Left ventricle myocardium inferior (tissue), 1 donor: Measurements from ENCODE around the gene MACROD2. TPM values are rescaled to one million over a fixed set of nuclear protein-coding genes. Genes with fewer than 3 reads are reported as not detected.
"Not testable (repeated sequence)": the region's sequence is repeated elsewhere in the genome, so short reads cannot be mapped to it uniquely, and the experiment has no call there.

Experiments
- DNase-seq: peaks from one replicate; pipeline ENCODE4 v3.0.0-alpha.2; 2020
- H3K27ac ChIP-seq: fragments of 200-600 bp; replicated peaks from 2 replicates; pipeline ENCODE4 v1.8.0; 2021
- H3K27me3 ChIP-seq: fragments of 200-600 bp; 2 replicates; pipeline ENCODE4 v1.8.0; 2021; ENCODE audit warnings: low read depth
- H3K36me3 ChIP-seq: fragments of 200-600 bp; 2 replicates; pipeline ENCODE4 v1.8.0; 2021
- H3K4me1 ChIP-seq: fragments of 200-600 bp; 2 replicates; pipeline ENCODE4 v1.8.0; 2021
- H3K4me3 ChIP-seq: fragments of 200-600 bp; 2 replicates; pipeline ENCODE4 v1.8.0; 2021; ENCODE audit warnings: mild to moderate bottlenecking, moderate library complexity
- H3K9me3 ChIP-seq: fragments of 200-600 bp; replicated peaks from 2 replicates; pipeline ENCODE4 v1.8.0; 2021
- CTCF ChIP-seq: fragments of 200-600 bp; IDR thresholded peaks from 2 replicates; pipeline ENCODE4 v1.8.0; 2021; ENCODE audit warnings: antibody characterized with exemption, mild to moderate bottlenecking, borderline replicate concordance
- intact Hi-C: fragments of 100-400 bp; cut with micrococcal nuclease; formaldehyde crosslinking; loops from one replicate; pipeline ENCODE4 v1.11.0; 2022
- total RNA-seq: library from RNA; stranded (reverse); fragmentation: NEBNext Ultra II Directional; extraction: Animal tissue kit (Norgen Biotek cat#: 25700); gene quantifications from one replicate; pipeline ENCODE4 v1.2.1, GENCODE V29; 2021
- donor health status: DM: no; HTN: yes; CAD: no; lungs with severe emphysema.

Gene MACROD2
- total RNA-seq, 1 donor from 2014 or later: 3.6 TPM

- intact Hi-C loops: no loop called here
- no peaks in the 10 kb centered on the region for H3K36me3 ChIP-seq
- no peak for TF ChIP-seq CTCF
- no peak overlapping the region for H3K4me3 ChIP-seq
- H3K27ac ChIP-seq: no peak overlapping the region
- H3K27me3 ChIP-seq: no peaks in the 10 kb centered on the region
- DNase-seq: no peak
- no peaks in the 10 kb centered on the region for H3K9me3 ChIP-seq
- no peaks in the 10 kb centered on the region for H3K4me1 ChIP-seq
These were observed 1016.3 kb downstream of the MACROD2 start for GRCh38 chr20:15011631-15012030.

- Histone ChIP-seq H3K27me3 (no peaks in the 10 kb centered on the region), H3K27ac (no peak overlapping the region), H3K36me3 (no peaks in the 10 kb centered on the region), H3K9me3 (no peaks in the 10 kb centered on the region), H3K4me3 (no peak overlapping the region), H3K4me1 (no peaks in the 10 kb centered on the region)
- intact Hi-C loops: no loop called here
- no peak for TF ChIP-seq CTCF
- no peak for DNase-seq
These were observed 1017.2 kb downstream of the MACROD2 start for GRCh38 chr20:15012566-15012965.

- intact Hi-C loops: not testable (repeated sequence)
These were observed 1021.6 kb downstream of the MACROD2 start for GRCh38 chr20:15016875-15017274.

DNA sequence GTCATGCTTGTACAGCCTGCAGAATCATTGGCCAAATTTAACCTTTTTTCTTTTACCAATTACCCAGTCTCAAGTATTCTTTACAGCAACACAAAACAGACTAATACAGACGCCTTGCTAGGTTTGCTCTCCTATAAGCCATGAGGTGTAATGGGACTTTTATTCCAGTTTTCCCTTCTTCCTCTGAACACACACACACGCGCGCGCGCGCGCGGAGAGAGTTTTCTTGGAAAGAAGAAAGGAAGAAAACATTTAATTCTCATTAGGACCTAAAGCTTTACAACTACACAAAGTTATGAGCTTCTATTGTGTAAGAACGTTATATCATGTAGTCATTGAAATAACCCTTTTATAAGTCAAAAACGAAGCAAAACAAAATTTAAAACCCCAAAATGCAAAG lies 1023.6 kb downstream of the MACROD2 start:
- Histone ChIP-seq H3K27ac (no peak overlapping the region), H3K9me3 (no peaks in the 10 kb centered on the region), H3K4me1 (no peaks in the 10 kb centered on the region), H3K27me3 (no peaks in the 10 kb centered on the region), H3K36me3 (no peaks in the 10 kb centered on the region), H3K4me3 (no peak overlapping the region)
- TF ChIP-seq CTCF: no peak
- intact Hi-C loops: no loop called here
- no peak for DNase-seq

More at GRCh38 chr20:15016875-15017274, 1021.6 kb downstream of the MACROD2 start:
- not testable (repeated sequence) for H3K27me3 ChIP-seq, H3K4me3 ChIP-seq, H3K4me1 ChIP-seq, H3K36me3 ChIP-seq, H3K9me3 ChIP-seq, H3K27ac ChIP-seq, DNase-seq

GRCh38 chr20:15020845-15021244 lies 1025.5 kb downstream of the MACROD2 start:
- H3K4me1 ChIP-seq: no peaks in the 10 kb centered on the region
- no peak overlapping the region for H3K27ac ChIP-seq
- no peaks in the 10 kb centered on the region for H3K36me3 ChIP-seq
- intact Hi-C loops: no loop called here
- no peaks in the 10 kb centered on the region for H3K27me3 ChIP-seq
- no peaks in the 10 kb centered on the region for H3K9me3 ChIP-seq
- no peak for TF ChIP-seq CTCF
- no peak for DNase-seq
- no peak overlapping the region for H3K4me3 ChIP-seq

DNA sequence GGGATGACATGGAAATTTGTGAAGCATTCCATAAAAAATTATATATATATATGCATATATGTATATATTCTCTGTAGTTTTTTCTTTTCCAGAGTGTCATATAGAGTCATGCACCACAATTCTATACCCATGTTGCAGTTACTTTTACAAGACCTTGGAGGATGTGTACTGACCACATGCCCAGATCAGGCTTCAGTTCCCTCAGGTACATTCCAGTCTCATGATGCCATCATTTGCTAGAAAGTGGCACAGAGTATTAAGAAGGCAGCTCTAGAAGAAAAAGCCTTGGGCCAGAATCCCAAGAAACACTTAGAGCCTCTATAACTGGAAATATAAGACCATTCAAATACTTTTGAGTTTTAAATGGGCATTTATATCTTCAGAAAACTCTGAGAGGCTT lies 1027.6 kb downstream of the MACROD2 start:
- Histone ChIP-seq H3K36me3 (no peaks in the 10 kb centered on the region), H3K27me3 (no peaks in the 10 kb centered on the region), H3K4me1 (no peaks in the 10 kb centered on the region), H3K4me3 (no peak overlapping the region), H3K27ac (no peak overlapping the region), H3K9me3 (no peaks in the 10 kb centered on the region)
- intact Hi-C loops: no loop called here
- no peak for TF ChIP-seq CTCF
- no peak for DNase-seq
